Stimulated activated naive CD4-positive, alpha-beta T cell treated with Interleukin-2 at 50 U/mL for 16 hours (primary cell): ENCODE data around the gene RECQL5.
A peak's percentile ranks its signal among the peaks of the same experiment; 100 is the strongest.
"Not testable (repeated sequence)": the region's sequence is repeated elsewhere in the genome, so short reads cannot be mapped to it uniquely, and the experiment has no call there.

Experiments
- DNase-seq: peaks from one replicate; lab custom pipeline; 2025; lab: John Stamatoyannopoulos, UW

RECQL5 gene

GRCh38 chr17:75592348-75593020 is 74.5 kb downstream of the RECQL5 start:
- no peak for DNase-seq

GRCh38 chr17:75591722-75592302 is 75.1 kb downstream of the RECQL5 start:
- no peak for DNase-seq

- DNase-seq, result no peak
These were observed 75.9 kb downstream of the RECQL5 start for GRCh38 chr17:75590849-75591721.

GRCh38 chr17:75590314-75590761 is 76.6 kb downstream of the RECQL5 start:
- no peak for DNase-seq

- no peak for DNase-seq
These were observed 77.0 kb downstream of the RECQL5 start for GRCh38 chr17:75589919-75590303.

GRCh38 chr17:75589012-75589918 is 77.7 kb downstream of the RECQL5 start:
- DNase-seq, result peak; percentile 95

- no peak for DNase-seq
These were observed 78.3 kb downstream of the RECQL5 start for GRCh38 chr17:75588596-75589011.

- peak; percentile 32 for DNase-seq
These were observed 79.0 kb downstream of the RECQL5 start, which contains the start of gene MYO15B for GRCh38 chr17:75587675-75588595. Gene MYO15B, plus strand, starts transcription at chr17:75587800. Its CDS starts 258 bp downstream, at chr17:75588058.

GRCh38 chr17:75584849-75585175 is 82.1 kb downstream of the RECQL5 start:
- DNase-seq, result no peak

- DNase-seq, result not testable (repeated sequence)
These were observed 83.8 kb downstream of the RECQL5 start for GRCh38 chr17:75583197-75583596.

- DNase-seq, result peak; percentile 15
These were observed 85.7 kb downstream of the RECQL5 start for GRCh38 chr17:75581121-75581725.
